Loucy (cell line): ENCODE measurements around the gene CTRB2.

Source experiments
- EZH2phosphoT487 ChIP-seq: fragments of 200-600 bp; IDR thresholded peaks from 2 replicates; pipeline ENCODE4 v1.6.1; 2018; ENCODE audit warnings: antibody characterized with exemption, mild to moderate bottlenecking, moderate library complexity, borderline replicate concordance
- TF ChIP-seq, protein P1 (sequence below): fragments of 200-600 bp; sonication (generic); conservative IDR thresholded peaks from 2 replicates; pipeline ENCODE4 v1.5.1; 2014; ENCODE audit warnings: mild to moderate bottlenecking, antibody characterized with exemption, low read length

DNA sequence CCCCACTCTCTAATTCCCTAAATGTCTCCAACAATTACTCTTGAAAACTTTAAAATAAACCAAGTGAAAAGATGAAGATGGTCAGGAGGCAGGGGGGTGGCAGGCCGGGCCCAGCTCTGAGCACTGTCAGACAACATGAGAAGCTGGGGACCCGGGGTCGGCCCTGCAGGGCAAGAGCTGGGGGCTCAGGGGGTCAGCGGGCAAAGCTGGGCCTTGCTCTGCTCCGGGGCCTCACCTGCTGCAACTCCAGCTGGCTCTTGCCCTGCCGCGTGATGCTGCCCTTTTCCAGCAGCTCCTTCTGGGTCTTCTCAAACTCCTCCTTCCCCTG, 26.6 kb upstream of the CTRB2 start:
- TF ChIP-seq, protein P1, sequence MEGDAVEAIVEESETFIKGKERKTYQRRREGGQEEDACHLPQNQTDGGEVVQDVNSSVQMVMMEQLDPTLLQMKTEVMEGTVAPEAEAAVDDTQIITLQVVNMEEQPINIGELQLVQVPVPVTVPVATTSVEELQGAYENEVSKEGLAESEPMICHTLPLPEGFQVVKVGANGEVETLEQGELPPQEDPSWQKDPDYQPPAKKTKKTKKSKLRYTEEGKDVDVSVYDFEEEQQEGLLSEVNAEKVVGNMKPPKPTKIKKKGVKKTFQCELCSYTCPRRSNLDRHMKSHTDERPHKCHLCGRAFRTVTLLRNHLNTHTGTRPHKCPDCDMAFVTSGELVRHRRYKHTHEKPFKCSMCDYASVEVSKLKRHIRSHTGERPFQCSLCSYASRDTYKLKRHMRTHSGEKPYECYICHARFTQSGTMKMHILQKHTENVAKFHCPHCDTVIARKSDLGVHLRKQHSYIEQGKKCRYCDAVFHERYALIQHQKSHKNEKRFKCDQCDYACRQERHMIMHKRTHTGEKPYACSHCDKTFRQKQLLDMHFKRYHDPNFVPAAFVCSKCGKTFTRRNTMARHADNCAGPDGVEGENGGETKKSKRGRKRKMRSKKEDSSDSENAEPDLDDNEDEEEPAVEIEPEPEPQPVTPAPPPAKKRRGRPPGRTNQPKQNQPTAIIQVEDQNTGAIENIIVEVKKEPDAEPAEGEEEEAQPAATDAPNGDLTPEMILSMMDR: no peak
- TF ChIP-seq EZH2phosphoT487: no peak
